IPS DF 6.9 (cell line): ENCODE measurements around the gene PRIM2.
"Not testable (repeated sequence)": the region's sequence is repeated elsewhere in the genome, so short reads cannot be mapped to it uniquely, and the experiment has no call there.

ENCODE experiments used
- DNase-seq: peaks from one replicate; pipeline ENCODE4 v3.0.0-alpha.2; 2013; ENCODE audit warnings: low read depth, low spot score
- H3K27ac ChIP-seq: one replicate; pipeline ENCODE4 v1.5.1; 2013; ENCODE audit warnings: low read length, control low read depth
- H3K27me3 ChIP-seq: 2 replicates; pipeline ENCODE4 v1.6.1; 2013; ENCODE audit warnings: mild to moderate bottlenecking, low read length; ENCODE audit not compliant: control insufficient read depth, insufficient read depth
- H3K36me3 ChIP-seq: 2 replicates; pipeline ENCODE4 v1.6.1; 2013; ENCODE audit warnings: low read length; ENCODE audit not compliant: control insufficient read depth, insufficient read depth
- H3K4me1 ChIP-seq: 2 replicates; pipeline ENCODE4 v1.6.1; 2013; ENCODE audit warnings: low read length; ENCODE audit not compliant: control insufficient read depth, insufficient read depth
- H3K4me3 ChIP-seq: 2 replicates; pipeline ENCODE4 v1.5.1; 2013; ENCODE audit warnings: mild to moderate bottlenecking, low read length
- H3K9me3 ChIP-seq: 2 replicates; pipeline ENCODE4 v1.6.1; 2013; ENCODE audit warnings: low read length, inconsistent platforms; ENCODE audit not compliant: control insufficient read depth, insufficient read depth
- WGBS: extraction: QIAGEN DNeasy Blood & Tissue Kit; methylation state at CpG from one replicate; pipeline ENCODE4 v1.1.7; 2013; ENCODE audit warnings: mixed read lengths, missing lambda C conversion rate; ENCODE audit not compliant: insufficient read length, insufficient coverage; 5-methylcytosine and 5-hydroxymethylcytosine counted together

The PRIM2 gene

GRCh38 chr6:57444787-57445186 is 127.4 kb downstream of the PRIM2 start:
- H3K27me3 ChIP-seq, DNase-seq, H3K36me3 ChIP-seq, H3K4me3 ChIP-seq, H3K27ac ChIP-seq, H3K9me3 ChIP-seq, H3K4me1 ChIP-seq: not testable (repeated sequence)
- no CpG with 5 or more reads among the region's 1 CpG for WGBS

GRCh38 chr6:57445379-57445778 is 127.9 kb downstream of the PRIM2 start:
- not testable (repeated sequence) for H3K27ac ChIP-seq, H3K27me3 ChIP-seq, H3K4me1 ChIP-seq, DNase-seq, H3K4me3 ChIP-seq, H3K36me3 ChIP-seq, H3K9me3 ChIP-seq

GRCh38 chr6:57445790-57446468 is 128.5 kb downstream of the PRIM2 start:
- H3K4me1 ChIP-seq, H3K36me3 ChIP-seq, H3K4me3 ChIP-seq, H3K27me3 ChIP-seq, H3K27ac ChIP-seq, H3K9me3 ChIP-seq, DNase-seq: not testable (repeated sequence)
- no CpG with 5 or more reads among the region's 2 CpGs for WGBS

GRCh38 chr6:57449496-57450066 is 132.2 kb downstream of the PRIM2 start:
- WGBS, result no CpG with 5 or more reads among the region's 1 CpG
- H3K9me3 ChIP-seq, H3K27me3 ChIP-seq, H3K4me3 ChIP-seq, H3K4me1 ChIP-seq, H3K27ac ChIP-seq, DNase-seq, H3K36me3 ChIP-seq: not testable (repeated sequence)

- not testable (repeated sequence) for DNase-seq, H3K27me3 ChIP-seq, H3K27ac ChIP-seq, H3K4me1 ChIP-seq, H3K4me3 ChIP-seq, H3K36me3 ChIP-seq, H3K9me3 ChIP-seq
- WGBS, result no CpG with 5 or more reads among the region's 2 CpGs
These were observed 142.4 kb downstream of the PRIM2 start for GRCh38 chr6:57459781-57460180.

- H3K4me3 ChIP-seq, H3K27ac ChIP-seq, H3K27me3 ChIP-seq, H3K36me3 ChIP-seq, DNase-seq, H3K4me1 ChIP-seq, H3K9me3 ChIP-seq: not testable (repeated sequence)
- WGBS, result no CpG with 5 or more reads among the region's 4 CpGs
These were observed 143.6 kb downstream of the PRIM2 start for GRCh38 chr6:57461022-57461421.

GRCh38 chr6:57463809-57464208 is 146.4 kb downstream of the PRIM2 start:
- not testable (repeated sequence) for H3K4me3 ChIP-seq, H3K4me1 ChIP-seq, H3K27me3 ChIP-seq, H3K27ac ChIP-seq, DNase-seq, H3K9me3 ChIP-seq, H3K36me3 ChIP-seq
- WGBS, result no CpG with 5 or more reads among the region's 5 CpGs

- H3K4me1 ChIP-seq, H3K36me3 ChIP-seq, H3K27ac ChIP-seq, H3K4me3 ChIP-seq, H3K9me3 ChIP-seq, DNase-seq, H3K27me3 ChIP-seq: not testable (repeated sequence)
- no CpG with 5 or more reads among the region's 3 CpGs for WGBS
These were observed 148.5 kb downstream of the PRIM2 start for GRCh38 chr6:57465968-57466367.

GRCh38 chr6:57469072-57469471 is 151.6 kb downstream of the PRIM2 start:
- Histone ChIP-seq H3K4me1 (no peaks in the 10 kb centered on the region), H3K9me3 (no peaks in the 10 kb centered on the region), H3K4me3 (no peak overlapping the region), H3K27ac (no peak overlapping the region), H3K27me3 (no peaks in the 10 kb centered on the region), H3K36me3 (no peaks in the 10 kb centered on the region)
- DNase-seq, result no peak
- WGBS, result no CpG with 5 or more reads among the region's 3 CpGs

GRCh38 chr6:57470148-57470547 is 152.7 kb downstream of the PRIM2 start:
- no CpG with 5 or more reads among the region's 4 CpGs for WGBS
- not testable (repeated sequence) for H3K4me3 ChIP-seq, H3K9me3 ChIP-seq, H3K27ac ChIP-seq, H3K4me1 ChIP-seq, H3K36me3 ChIP-seq, H3K27me3 ChIP-seq, DNase-seq

GRCh38 chr6:57471314-57471864 is 154.0 kb downstream of the PRIM2 start:
- H3K4me3 ChIP-seq, H3K27me3 ChIP-seq, H3K36me3 ChIP-seq, H3K4me1 ChIP-seq, H3K9me3 ChIP-seq, DNase-seq, H3K27ac ChIP-seq: not testable (repeated sequence)
- WGBS, result no CpG with 5 or more reads among the region's 1 CpG
